Neural progenitor cell (in vitro differentiated cells): ENCODE measurements around the gene PDZRN4.

Experiments
- EZH2 ChIP-seq: fragments of 200-600 bp; sonication (generic); IDR thresholded peaks from 2 replicates; pipeline ENCODE4 v1.6.1; 2017; ENCODE audit warnings: antibody characterized with exemption, mild to moderate bottlenecking, moderate library complexity
- EZH2phosphoT487 ChIP-seq: fragments of 200-600 bp; sonication (generic); IDR thresholded peaks from 2 replicates; pipeline ENCODE4 v1.6.1; 2017; ENCODE audit warnings: antibody characterized with exemption
- TF ChIP-seq, protein P1 (sequence below): fragments of 200-600 bp; sonication (generic); IDR thresholded peaks from 2 replicates; pipeline ENCODE4 v1.5.1; 2017; ENCODE audit warnings: antibody characterized with exemption, mild to moderate bottlenecking

DNA sequence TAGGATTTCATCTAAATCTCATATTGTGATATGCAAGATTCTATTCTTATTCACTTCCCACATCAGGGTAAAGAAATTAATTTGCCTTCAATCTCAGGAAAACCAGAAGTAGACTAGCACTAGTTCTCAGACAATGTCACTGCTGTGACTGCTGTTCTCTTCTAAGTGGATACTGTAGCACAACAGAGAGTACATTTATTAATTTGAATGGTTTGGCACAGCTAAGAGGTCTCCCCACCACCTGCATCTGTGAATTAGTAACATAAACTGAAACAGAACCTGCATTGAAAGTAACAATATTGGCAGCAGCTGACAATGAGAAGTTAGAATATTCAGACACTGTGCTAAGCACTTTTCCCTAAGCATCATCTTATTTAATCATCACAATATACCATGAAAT is 253.1 kb downstream of the PDZRN4 start:
- TF ChIP-seq, protein P1, sequence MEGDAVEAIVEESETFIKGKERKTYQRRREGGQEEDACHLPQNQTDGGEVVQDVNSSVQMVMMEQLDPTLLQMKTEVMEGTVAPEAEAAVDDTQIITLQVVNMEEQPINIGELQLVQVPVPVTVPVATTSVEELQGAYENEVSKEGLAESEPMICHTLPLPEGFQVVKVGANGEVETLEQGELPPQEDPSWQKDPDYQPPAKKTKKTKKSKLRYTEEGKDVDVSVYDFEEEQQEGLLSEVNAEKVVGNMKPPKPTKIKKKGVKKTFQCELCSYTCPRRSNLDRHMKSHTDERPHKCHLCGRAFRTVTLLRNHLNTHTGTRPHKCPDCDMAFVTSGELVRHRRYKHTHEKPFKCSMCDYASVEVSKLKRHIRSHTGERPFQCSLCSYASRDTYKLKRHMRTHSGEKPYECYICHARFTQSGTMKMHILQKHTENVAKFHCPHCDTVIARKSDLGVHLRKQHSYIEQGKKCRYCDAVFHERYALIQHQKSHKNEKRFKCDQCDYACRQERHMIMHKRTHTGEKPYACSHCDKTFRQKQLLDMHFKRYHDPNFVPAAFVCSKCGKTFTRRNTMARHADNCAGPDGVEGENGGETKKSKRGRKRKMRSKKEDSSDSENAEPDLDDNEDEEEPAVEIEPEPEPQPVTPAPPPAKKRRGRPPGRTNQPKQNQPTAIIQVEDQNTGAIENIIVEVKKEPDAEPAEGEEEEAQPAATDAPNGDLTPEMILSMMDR, result no peak
- TF ChIP-seq EZH2 (no peak), EZH2phosphoT487 (no peak)
